Measurements from ENCODE around the gene CHRNB2.

The CHRNB2 gene

GRCh38 chr1:154615411-154615810 lies 47.8 kb downstream of the CHRNB2 start:
- H4K8ac ChIP-seq (ENCODE audit: low read length) = no peak overlapping the region
- no peak overlapping the region for H3K23ac ChIP-seq (ENCODE audit: low read length in 2 of 2)
- no peak overlapping the region for H4K91ac ChIP-seq (ENCODE audit: low read length)
- no peak overlapping the region for H2BK15ac ChIP-seq (ENCODE audit: low read depth, poor library complexity, severe bottlenecking)
- no peak overlapping the region for H3K4me3 ChIP-seq (ENCODE audit: insufficient read depth in 1 of 2, low read depth in 1 of 2, low read length in 2 of 2)
- peaks cover 5% of the 10 kb centered on the region for H3K4me1 ChIP-seq (ENCODE audit: control insufficient read depth, insufficient read depth, low read depth, low read length)
- no peaks in the 10 kb centered on the region for H3K27me3 ChIP-seq (ENCODE audit: control insufficient read depth in 1 of 2, insufficient read depth in 1 of 2, low read length in 2 of 2)
- H3K14ac ChIP-seq (ENCODE audit: low read length in 2 of 2) = no peak overlapping the region
- H3K9me3 ChIP-seq (ENCODE audit: control insufficient read depth, low read length) = no peaks in the 10 kb centered on the region
- no peak overlapping the region for H3K27ac ChIP-seq (ENCODE audit: low read length, poor library complexity, severe bottlenecking)
- DNase-seq = no peak
- H3K9ac ChIP-seq (ENCODE audit: low read length) = no peak overlapping the region
- no peak overlapping the region for H2BK5ac ChIP-seq (ENCODE audit: low read depth, low read length, poor library complexity, severe bottlenecking)
- H2BK120ac ChIP-seq (ENCODE audit: low read depth, low read length) = no peak overlapping the region
- WGBS = 93% methylated on average over 4 of the region's 4 CpGs
- no peak overlapping the region for H2AFZ ChIP-seq (ENCODE audit: low read depth, low read length)
- no peak overlapping the region for H3K4me2 ChIP-seq (ENCODE audit: low read length, poor library complexity, severe bottlenecking)
- no peak overlapping the region for H2AK5ac ChIP-seq (ENCODE audit: low read length, severe bottlenecking)
- H3K4ac ChIP-seq (ENCODE audit: low read depth in 1 of 2, low read length in 2 of 2) = no peak overlapping the region
- H3K36me3 ChIP-seq (ENCODE audit: control insufficient read depth in 1 of 2, insufficient read depth in 2 of 2, low read depth in 1 of 2, low read length in 2 of 2) = peaks cover 0 to 7% of the 10 kb centered on the region in 2 experiments
- peaks cover 23% of the 10 kb centered on the region for H3K79me1 ChIP-seq (replicated peaks; ENCODE audit: low read length, poor library complexity, severe bottlenecking)
- no peak overlapping the region for H3K18ac ChIP-seq (ENCODE audit: low read depth in 1 of 2, low read length in 2 of 2)
- no peak overlapping the region for H2BK12ac ChIP-seq (ENCODE audit: low read length in 2 of 2)

- H2AFZ ChIP-seq (ENCODE audit: low read depth, low read length) = no peak overlapping the region
- no peak overlapping the region for H4K8ac ChIP-seq (ENCODE audit: low read length)
- no peak overlapping the region for H2BK15ac ChIP-seq (ENCODE audit: low read depth, poor library complexity, severe bottlenecking)
- peaks cover 22% of the 10 kb centered on the region for H3K79me1 ChIP-seq (replicated peaks; ENCODE audit: low read length, poor library complexity, severe bottlenecking)
- H2BK5ac ChIP-seq (ENCODE audit: low read depth, low read length, poor library complexity, severe bottlenecking) = no peak overlapping the region
- H2BK120ac ChIP-seq (ENCODE audit: low read depth, low read length) = no peak overlapping the region
- H4K91ac ChIP-seq (ENCODE audit: low read length) = no peak overlapping the region
- no peak overlapping the region for H3K4ac ChIP-seq (ENCODE audit: low read depth in 1 of 2, low read length in 2 of 2)
- no peak overlapping the region for H2BK12ac ChIP-seq (ENCODE audit: low read length in 2 of 2)
- H2AK5ac ChIP-seq (ENCODE audit: low read length, severe bottlenecking) = no peak overlapping the region
- 91% methylated on average over 4 of the region's 5 CpGs for WGBS
- H3K9me3 ChIP-seq (ENCODE audit: control insufficient read depth, low read length) = no peaks in the 10 kb centered on the region
- no peak for DNase-seq
- no peak overlapping the region for H3K14ac ChIP-seq (ENCODE audit: low read length in 2 of 2)
- no peak overlapping the region for H3K23ac ChIP-seq (ENCODE audit: low read length in 2 of 2)
- H3K18ac ChIP-seq (ENCODE audit: low read depth in 1 of 2, low read length in 2 of 2) = no peak overlapping the region
- H3K9ac ChIP-seq (ENCODE audit: low read length) = no peak overlapping the region
- peaks cover 4% of the 10 kb centered on the region for H3K4me1 ChIP-seq (ENCODE audit: control insufficient read depth, insufficient read depth, low read depth, low read length)
- no peaks in the 10 kb centered on the region for H3K27me3 ChIP-seq (ENCODE audit: control insufficient read depth in 1 of 2, insufficient read depth in 1 of 2, low read length in 2 of 2)
- H3K36me3 ChIP-seq (ENCODE audit: control insufficient read depth in 1 of 2, insufficient read depth in 2 of 2, low read depth in 1 of 2, low read length in 2 of 2) = peaks cover 0 to 9% of the 10 kb centered on the region in 2 experiments
- H3K27ac ChIP-seq (ENCODE audit: low read length, poor library complexity, severe bottlenecking) = no peak overlapping the region
- H3K4me2 ChIP-seq (ENCODE audit: low read length, poor library complexity, severe bottlenecking) = no peak overlapping the region
- H3K4me3 ChIP-seq (ENCODE audit: insufficient read depth in 1 of 2, low read depth in 1 of 2, low read length in 2 of 2) = no peak overlapping the region
Observed at GRCh38 chr1:154616659-154617345, 49.2 kb downstream of the CHRNB2 start.

GRCh38 chr1:154619181-154619948 lies 51.8 kb downstream of the CHRNB2 start:
- H3K27me3 ChIP-seq (ENCODE audit: control insufficient read depth in 1 of 2, insufficient read depth in 1 of 2, low read length in 2 of 2) = no peaks in the 10 kb centered on the region
- no peak overlapping the region for H3K18ac ChIP-seq (ENCODE audit: low read depth in 1 of 2, low read length in 2 of 2)
- H3K36me3 ChIP-seq (ENCODE audit: control insufficient read depth in 1 of 2, insufficient read depth in 2 of 2, low read depth in 1 of 2, low read length in 2 of 2) = peaks cover 0 to 24% of the 10 kb centered on the region in 2 experiments
- H3K14ac ChIP-seq (ENCODE audit: low read length in 2 of 2) = no peak overlapping the region
- H3K23ac ChIP-seq (ENCODE audit: low read length in 2 of 2) = no peak overlapping the region
- no peak overlapping the region for H3K4me3 ChIP-seq (ENCODE audit: insufficient read depth in 1 of 2, low read depth in 1 of 2, low read length in 2 of 2)
- H3K9me3 ChIP-seq (ENCODE audit: control insufficient read depth, low read length) = no peaks in the 10 kb centered on the region
- H2BK12ac ChIP-seq (ENCODE audit: low read length in 2 of 2) = no peak overlapping the region
- 98% methylated on average over 3 of the region's 5 CpGs for WGBS
- no peak overlapping the region for H4K8ac ChIP-seq (ENCODE audit: low read length)
- no peak overlapping the region for H2AK5ac ChIP-seq (ENCODE audit: low read length, severe bottlenecking)
- H3K4me2 ChIP-seq (ENCODE audit: low read length, poor library complexity, severe bottlenecking) = no peak overlapping the region
- H3K4me1 ChIP-seq (ENCODE audit: control insufficient read depth, insufficient read depth, low read depth, low read length) = peaks cover 6% of the 10 kb centered on the region
- H2AFZ ChIP-seq (ENCODE audit: low read depth, low read length) = no peak overlapping the region
- H2BK120ac ChIP-seq (ENCODE audit: low read depth, low read length) = no peak overlapping the region
- no peak overlapping the region for H3K4ac ChIP-seq (ENCODE audit: low read depth in 1 of 2, low read length in 2 of 2)
- no peak overlapping the region for H4K91ac ChIP-seq (ENCODE audit: low read length)
- no peak overlapping the region for H3K27ac ChIP-seq (ENCODE audit: low read length, poor library complexity, severe bottlenecking)
- no peak overlapping the region for H3K9ac ChIP-seq (ENCODE audit: low read length)
- H2BK15ac ChIP-seq (ENCODE audit: low read depth, poor library complexity, severe bottlenecking) = no peak overlapping the region
- H2BK5ac ChIP-seq (ENCODE audit: low read depth, low read length, poor library complexity, severe bottlenecking) = no peak overlapping the region
- DNase-seq = no peak
- peaks cover 14% of the 10 kb centered on the region for H3K79me1 ChIP-seq (replicated peaks; ENCODE audit: low read length, poor library complexity, severe bottlenecking)

GRCh38 chr1:154620751-154621150 lies 53.2 kb downstream of the CHRNB2 start:
- no peak for DNase-seq
- Histone ChIP-seq H3K9me3 (ENCODE audit: control insufficient read depth, low read length) (no peaks in the 10 kb centered on the region), H2AFZ (ENCODE audit: low read depth, low read length) (no peak overlapping the region), H4K8ac (ENCODE audit: low read length) (no peak overlapping the region), H3K27ac (ENCODE audit: low read length, poor library complexity, severe bottlenecking) (no peak overlapping the region), H2BK120ac (ENCODE audit: low read depth, low read length) (no peak overlapping the region), H3K23ac (ENCODE audit: low read length in 2 of 2) (no peak overlapping the region), H3K18ac (ENCODE audit: low read depth in 1 of 2, low read length in 2 of 2) (no peak overlapping the region), H2BK15ac (ENCODE audit: low read depth, poor library complexity, severe bottlenecking) (no peak overlapping the region), H2BK12ac (ENCODE audit: low read length in 2 of 2) (no peak overlapping the region), H3K9ac (ENCODE audit: low read length) (no peak overlapping the region), H3K4me1 (ENCODE audit: control insufficient read depth, insufficient read depth, low read depth, low read length) (peaks cover 8% of the 10 kb centered on the region), H3K4me2 (ENCODE audit: low read length, poor library complexity, severe bottlenecking) (no peak overlapping the region), H3K36me3 (ENCODE audit: control insufficient read depth in 1 of 2, insufficient read depth in 2 of 2, low read depth in 1 of 2, low read length in 2 of 2) (peaks cover 0 to 25% of the 10 kb centered on the region in 2 experiments), H3K27me3 (ENCODE audit: control insufficient read depth in 1 of 2, insufficient read depth in 1 of 2, low read length in 2 of 2) (no peaks in the 10 kb centered on the region), H2BK5ac (ENCODE audit: low read depth, low read length, poor library complexity, severe bottlenecking) (no peak overlapping the region), H3K14ac (ENCODE audit: low read length in 2 of 2) (no peak overlapping the region), H2AK5ac (ENCODE audit: low read length, severe bottlenecking) (no peak overlapping the region), H3K4ac (ENCODE audit: low read depth in 1 of 2, low read length in 2 of 2) (no peak overlapping the region), H3K79me1 (replicated peaks; ENCODE audit: low read length, poor library complexity, severe bottlenecking) (peaks cover 13% of the 10 kb centered on the region), H3K4me3 (ENCODE audit: insufficient read depth in 1 of 2, low read depth in 1 of 2, low read length in 2 of 2) (no peak overlapping the region), H4K91ac (ENCODE audit: low read length) (no peak overlapping the region)
- WGBS = no CpG with 5 or more reads among the region's 3 CpGs
